DLD1 (cell line): ENCODE measurements around the gene PREX1.
"Not testable (repeated sequence)": the region's sequence is repeated elsewhere in the genome, so short reads cannot be mapped to it uniquely, and the experiment has no call there.

Source experiments
- in situ Hi-C: cut with HindIII; loops from 2 replicates; pipeline ENCODE4 v1.10.0; 2017; ENCODE audit warnings: low sequenced_read_pairs

The PREX1 gene, protein sequence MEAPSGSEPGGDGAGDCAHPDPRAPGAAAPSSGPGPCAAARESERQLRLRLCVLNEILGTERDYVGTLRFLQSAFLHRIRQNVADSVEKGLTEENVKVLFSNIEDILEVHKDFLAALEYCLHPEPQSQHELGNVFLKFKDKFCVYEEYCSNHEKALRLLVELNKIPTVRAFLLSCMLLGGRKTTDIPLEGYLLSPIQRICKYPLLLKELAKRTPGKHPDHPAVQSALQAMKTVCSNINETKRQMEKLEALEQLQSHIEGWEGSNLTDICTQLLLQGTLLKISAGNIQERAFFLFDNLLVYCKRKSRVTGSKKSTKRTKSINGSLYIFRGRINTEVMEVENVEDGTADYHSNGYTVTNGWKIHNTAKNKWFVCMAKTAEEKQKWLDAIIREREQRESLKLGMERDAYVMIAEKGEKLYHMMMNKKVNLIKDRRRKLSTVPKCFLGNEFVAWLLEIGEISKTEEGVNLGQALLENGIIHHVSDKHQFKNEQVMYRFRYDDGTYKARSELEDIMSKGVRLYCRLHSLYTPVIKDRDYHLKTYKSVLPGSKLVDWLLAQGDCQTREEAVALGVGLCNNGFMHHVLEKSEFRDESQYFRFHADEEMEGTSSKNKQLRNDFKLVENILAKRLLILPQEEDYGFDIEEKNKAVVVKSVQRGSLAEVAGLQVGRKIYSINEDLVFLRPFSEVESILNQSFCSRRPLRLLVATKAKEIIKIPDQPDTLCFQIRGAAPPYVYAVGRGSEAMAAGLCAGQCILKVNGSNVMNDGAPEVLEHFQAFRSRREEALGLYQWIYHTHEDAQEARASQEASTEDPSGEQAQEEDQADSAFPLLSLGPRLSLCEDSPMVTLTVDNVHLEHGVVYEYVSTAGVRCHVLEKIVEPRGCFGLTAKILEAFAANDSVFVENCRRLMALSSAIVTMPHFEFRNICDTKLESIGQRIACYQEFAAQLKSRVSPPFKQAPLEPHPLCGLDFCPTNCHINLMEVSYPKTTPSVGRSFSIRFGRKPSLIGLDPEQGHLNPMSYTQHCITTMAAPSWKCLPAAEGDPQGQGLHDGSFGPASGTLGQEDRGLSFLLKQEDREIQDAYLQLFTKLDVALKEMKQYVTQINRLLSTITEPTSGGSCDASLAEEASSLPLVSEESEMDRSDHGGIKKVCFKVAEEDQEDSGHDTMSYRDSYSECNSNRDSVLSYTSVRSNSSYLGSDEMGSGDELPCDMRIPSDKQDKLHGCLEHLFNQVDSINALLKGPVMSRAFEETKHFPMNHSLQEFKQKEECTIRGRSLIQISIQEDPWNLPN (N-terminal part only)

GRCh38 chr20:48827855-48828733 lies at the start of gene PREX1:
TSS of gene PREX1 (minus strand) at chr20:48827999. CDS start at chr20:48827860, 139 bp downstream.
- in situ Hi-C loops = no loop called here

GRCh38 chr20:48877304-48877703 lies 49.5 kb upstream of the PREX1 start:
- in situ Hi-C loops = loop anchor here (25.0 kb wide), 1 partner anchor 115 kb away; no protein-coding TSS in a partner anchor

DNA sequence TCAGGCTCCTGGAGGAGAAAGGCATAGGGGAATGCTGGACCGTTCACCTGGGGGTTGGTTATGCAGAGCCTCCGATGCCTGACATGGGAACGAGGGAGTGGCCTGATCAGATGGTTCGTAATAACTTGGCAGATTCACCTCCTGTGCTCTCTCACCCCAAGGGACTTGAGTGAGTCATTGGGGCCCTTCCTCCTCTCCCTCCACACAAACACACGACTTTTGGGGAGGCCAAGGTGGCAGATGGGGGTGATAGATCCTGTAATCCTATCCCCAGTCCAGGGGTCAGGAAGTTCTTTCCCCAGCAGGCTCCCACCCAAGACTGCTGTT lies 48.1 kb upstream of the PREX1 start:
- in situ Hi-C loops = loop anchor here (25.0 kb wide), 1 partner anchor 114 kb away; no protein-coding TSS in a partner anchor

DNA sequence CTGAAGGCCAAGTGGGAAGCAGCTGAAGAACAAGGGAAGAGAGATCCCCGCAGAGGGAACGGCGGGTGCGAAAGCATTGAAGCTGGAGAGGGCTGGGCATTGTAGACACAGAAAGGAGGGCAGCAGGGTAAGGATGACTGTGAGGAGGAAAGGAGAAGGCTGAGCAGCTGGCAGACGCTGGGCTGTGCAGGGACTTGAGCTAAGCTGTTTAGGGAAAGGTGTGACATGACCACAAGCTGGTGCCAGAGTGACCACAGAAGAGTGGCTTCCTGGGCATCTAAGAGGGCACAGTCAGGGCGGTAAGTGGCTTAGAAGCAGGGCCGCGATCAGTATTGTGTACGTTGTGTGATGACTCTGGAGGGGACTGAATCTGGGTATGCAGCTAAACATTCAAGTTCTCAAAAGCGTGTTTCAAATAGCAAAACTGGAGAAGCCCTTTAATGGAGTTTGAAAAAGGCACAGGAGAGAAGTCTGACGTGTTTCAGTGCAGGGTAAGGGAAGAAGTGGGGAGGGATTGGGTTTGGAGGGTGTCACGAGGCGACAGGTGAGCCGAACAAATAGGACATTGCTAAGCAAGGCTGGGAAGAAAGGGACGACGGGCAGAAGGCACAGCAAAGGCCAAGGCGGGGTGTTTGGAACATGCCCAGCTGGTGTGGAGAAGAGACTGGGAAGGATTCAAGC lies 47.6 kb upstream of the PREX1 start:
- in situ Hi-C loops = loop anchor here (25.0 kb wide), 1 partner anchor 113 kb away; no protein-coding TSS in a partner anchor

GRCh38 chr20:48869442-48869841 lies 41.6 kb upstream of the PREX1 start:
- in situ Hi-C loops = not testable (repeated sequence)

DNA sequence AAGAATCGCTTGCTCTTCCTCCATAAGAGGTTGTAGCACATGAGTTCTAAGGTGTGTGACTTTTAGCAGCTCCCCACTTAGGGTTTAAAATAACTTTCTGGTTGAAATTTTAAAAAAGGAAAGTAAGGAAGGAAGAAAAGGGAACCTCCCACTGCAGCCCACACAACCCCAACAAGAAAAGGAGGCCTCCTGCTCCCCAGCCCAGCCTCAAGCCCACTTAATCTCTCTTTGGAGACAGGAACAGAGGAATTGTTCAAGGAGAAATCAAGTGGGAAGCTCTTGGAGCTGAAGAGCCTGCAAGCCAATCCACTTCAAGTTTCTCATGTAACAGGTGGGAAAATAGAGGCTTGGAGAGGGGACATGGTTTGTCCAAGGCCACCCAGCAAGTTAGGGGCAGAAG lies 39.1 kb upstream of the PREX1 start:
- in situ Hi-C loops = no loop called here

GRCh38 chr20:48864738-48865318 lies 37.0 kb upstream of the PREX1 start:
- in situ Hi-C loops = no loop called here

DNA sequence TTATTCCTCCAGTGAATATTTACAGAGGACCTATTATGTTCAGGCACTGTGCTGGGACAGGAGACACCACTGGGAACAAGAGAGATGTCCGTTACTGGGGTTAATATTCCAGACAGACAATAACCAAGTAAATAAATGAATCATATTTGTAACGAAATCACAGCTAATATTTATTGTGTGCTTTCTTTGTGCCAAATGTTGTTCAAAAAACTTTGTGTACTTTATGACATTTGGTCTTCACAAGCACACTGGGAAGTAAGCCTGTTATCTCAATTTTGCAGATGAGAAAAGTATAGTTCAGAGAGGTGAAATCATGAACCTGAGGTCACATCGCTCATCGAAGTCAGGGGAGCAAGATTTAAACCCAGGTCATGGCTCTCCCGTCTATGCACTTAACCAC lies 36.5 kb upstream of the PREX1 start:
- in situ Hi-C loops = no loop called here

DNA sequence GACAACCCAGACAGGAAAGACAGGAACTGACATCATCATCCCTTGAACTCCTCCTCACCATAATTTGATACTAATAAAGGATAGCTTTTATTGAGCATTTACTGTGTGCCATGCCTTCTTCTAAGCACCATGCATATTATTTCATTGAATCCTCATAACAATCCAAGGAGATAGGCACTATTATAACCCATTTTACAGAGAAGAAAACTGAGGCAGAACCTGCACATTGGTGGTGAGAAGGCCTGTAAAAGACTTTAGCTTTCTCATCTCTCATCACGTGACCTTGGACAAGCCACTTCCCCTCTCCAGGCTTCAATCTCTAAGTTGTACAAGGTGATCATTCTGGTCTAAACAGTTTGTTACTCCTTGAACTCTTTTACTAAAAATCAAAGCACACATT lies 34.5 kb upstream of the PREX1 start:
- in situ Hi-C loops = no loop called here

- in situ Hi-C loops = no loop called here
Observed at GRCh38 chr20:48861444-48861843, 33.6 kb upstream of the PREX1 start.

- in situ Hi-C loops = no loop called here
Observed at GRCh38 chr20:48858075-48858790, 30.4 kb upstream of the PREX1 start.

DNA sequence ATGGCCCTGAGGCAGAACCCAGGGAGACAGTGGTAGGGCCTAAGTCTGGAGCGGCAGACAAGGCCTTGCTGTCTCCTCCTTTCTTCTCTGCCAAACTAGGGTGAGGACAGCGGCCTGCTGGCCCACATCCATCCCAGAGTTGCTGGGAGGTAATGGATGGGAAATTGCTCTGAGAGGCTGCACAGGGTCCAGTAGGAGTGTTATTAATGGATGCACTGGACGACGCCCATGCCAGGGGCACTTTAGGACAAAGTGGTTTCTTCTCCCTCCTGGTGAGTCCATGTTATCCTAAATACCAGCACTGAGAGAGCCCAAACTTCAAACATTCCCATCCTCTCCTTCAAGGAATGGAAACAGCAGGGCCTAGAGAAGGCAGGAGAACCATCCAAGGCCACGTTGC lies 28.3 kb upstream of the PREX1 start:
- in situ Hi-C loops = no loop called here

GRCh38 chr20:48855046-48855445 lies 27.2 kb upstream of the PREX1 start:
- in situ Hi-C loops = no loop called here

GRCh38 chr20:48852609-48853008 lies 24.8 kb upstream of the PREX1 start:
- in situ Hi-C loops = no loop called here

DNA sequence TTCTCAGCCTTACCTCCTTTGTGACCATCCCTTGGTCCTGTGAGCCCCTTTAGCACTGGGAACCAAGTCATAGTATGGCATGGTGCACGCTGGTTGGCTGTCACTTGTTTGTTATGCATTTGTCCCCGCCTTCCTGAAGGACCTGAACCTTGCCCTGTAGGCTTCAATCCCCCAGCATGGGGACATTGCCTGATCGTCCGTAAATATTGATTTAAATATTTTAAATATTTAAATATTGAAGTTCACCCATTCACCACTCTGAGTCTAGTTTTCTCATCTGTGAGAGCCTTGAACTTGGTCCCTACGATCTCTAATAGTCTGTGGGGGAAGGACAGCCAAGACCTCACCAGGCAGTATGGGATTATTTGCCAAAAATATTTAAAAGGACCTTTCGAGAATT lies 23.8 kb upstream of the PREX1 start:
- in situ Hi-C loops = no loop called here

GRCh38 chr20:48850977-48851299 lies 23.1 kb upstream of the PREX1 start:
- in situ Hi-C loops = no loop called here

DNA sequence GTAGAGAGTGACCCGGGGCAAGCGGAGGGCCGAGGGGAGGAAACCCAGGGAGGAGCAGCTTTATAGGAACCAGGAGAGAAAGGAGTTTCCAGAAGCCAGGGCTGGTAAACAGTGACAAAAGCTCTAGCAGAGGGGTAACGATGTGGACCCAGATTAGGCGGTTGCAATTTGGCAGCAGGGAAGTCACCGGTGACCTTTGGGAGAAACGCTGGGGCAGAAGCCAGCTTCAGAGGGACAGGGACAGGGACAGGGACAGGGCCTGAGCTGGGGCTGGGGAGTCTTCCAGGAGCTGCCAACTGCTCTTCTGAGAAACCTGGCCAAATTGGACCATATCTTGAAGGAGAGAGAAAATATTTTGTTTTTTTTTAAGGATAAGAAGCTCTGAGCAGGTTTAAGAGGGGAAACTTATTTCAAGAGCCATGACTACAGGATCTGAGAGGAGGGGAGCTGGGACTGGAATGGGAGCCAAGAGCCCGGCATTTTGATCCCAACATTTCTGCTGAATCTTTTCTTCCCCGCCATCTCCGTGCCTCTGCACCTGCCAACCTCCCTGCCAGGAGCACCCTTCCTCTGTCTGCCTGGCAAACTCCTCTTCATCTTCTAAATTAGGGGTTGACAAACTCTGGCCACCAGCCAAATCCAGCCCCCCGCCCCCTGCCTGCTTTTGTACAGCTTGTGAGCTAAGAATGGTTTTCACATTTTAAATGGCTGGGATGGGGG lies 22.6 kb upstream of the PREX1 start:
- in situ Hi-C loops = no loop called here

DNA sequence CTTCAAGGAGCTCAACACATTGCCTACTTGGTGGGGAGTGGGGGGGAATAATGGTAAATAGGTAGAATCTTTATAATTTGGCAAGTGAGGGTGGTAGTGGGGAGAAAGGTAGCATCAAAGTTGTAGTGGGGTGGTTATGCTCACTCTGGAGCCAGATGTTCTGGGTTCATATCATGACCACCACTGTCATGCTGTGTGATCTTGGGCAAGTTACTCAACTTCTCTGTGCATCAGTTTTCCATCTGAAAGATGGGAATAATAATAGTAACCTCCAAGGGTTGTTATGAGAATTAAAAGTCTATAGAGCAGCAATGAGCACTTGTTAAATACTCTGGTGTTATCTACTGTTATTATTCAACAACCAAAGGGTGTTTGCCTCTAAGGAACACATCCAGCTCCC lies 22.0 kb upstream of the PREX1 start:
- in situ Hi-C loops = no loop called here
